Coronary artery (tissue), 2 donors: ENCODE results near the gene ZNF821.

ENCODE experiments used
- DNase-seq: peaks from one replicate; pipeline ENCODE4 v3.0.0-alpha.2; 2017; ENCODE audit warnings: low spot score
- H3K27ac ChIP-seq, 2 donors: fragments of 200-600 bp; sonication (generic); one replicate each; pipeline ENCODE4 v1.5.1; 2016 to 2019
- H3K4me3 ChIP-seq: fragments of 200-600 bp; sonication (generic); 2 replicates; pipeline ENCODE4 v1.5.1; 2016; ENCODE audit warnings: mild to moderate bottlenecking, moderate library complexity
- TF ChIP-seq, protein P1 (sequence below): fragments of 200-600 bp; sonication (generic); IDR thresholded peaks from one replicate; pipeline ENCODE4 v1.5.1; 2019; ENCODE audit warnings: antibody characterized with exemption

The ZNF821 gene

DNA sequence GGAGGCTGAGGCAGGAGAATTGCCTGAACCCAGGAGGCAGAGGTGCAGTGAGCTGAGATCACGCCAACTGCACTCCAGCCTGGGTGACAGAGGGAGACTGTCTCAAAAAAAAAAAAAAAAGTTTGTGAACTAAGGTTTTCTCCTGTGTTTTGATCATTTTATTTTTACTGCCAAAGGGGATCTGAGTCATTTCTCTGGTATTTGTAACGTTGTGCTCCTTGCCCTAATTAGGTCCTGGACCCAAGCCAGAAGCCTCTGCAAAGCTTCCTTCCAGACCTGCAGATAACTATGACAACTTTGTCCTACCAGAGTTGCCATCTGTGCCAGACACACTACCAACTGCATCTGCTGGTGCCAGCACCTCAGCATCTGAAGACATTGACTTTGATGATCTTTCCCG is 43.4 kb upstream of the ZNF821 start:
- no peak for DNase-seq
- peak overlapping the region; percentile 44 to 82 for H3K27ac ChIP-seq
- peak overlapping the region; percentile 3 for H3K4me3 ChIP-seq
- TF ChIP-seq, protein P1, sequence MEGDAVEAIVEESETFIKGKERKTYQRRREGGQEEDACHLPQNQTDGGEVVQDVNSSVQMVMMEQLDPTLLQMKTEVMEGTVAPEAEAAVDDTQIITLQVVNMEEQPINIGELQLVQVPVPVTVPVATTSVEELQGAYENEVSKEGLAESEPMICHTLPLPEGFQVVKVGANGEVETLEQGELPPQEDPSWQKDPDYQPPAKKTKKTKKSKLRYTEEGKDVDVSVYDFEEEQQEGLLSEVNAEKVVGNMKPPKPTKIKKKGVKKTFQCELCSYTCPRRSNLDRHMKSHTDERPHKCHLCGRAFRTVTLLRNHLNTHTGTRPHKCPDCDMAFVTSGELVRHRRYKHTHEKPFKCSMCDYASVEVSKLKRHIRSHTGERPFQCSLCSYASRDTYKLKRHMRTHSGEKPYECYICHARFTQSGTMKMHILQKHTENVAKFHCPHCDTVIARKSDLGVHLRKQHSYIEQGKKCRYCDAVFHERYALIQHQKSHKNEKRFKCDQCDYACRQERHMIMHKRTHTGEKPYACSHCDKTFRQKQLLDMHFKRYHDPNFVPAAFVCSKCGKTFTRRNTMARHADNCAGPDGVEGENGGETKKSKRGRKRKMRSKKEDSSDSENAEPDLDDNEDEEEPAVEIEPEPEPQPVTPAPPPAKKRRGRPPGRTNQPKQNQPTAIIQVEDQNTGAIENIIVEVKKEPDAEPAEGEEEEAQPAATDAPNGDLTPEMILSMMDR = no peak

DNA sequence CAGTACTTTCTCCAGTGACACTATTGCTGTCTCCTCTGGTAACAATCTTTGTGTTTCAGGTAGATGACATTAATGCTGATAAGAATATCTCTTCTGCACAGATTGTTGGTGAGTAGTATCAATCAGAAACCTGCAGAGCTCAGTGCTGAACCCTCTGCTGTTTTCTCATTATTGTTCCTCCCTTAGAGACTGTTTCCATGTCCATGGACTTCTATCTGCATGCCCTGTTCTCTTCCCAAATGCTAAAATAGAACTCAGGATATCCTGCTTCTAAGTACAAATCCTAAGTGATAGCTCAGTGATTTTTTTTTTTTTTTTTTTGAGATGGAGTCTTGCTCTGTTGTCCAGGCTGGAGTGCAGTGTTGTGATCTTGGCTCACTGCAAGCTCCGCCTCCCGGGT is 40.7 kb upstream of the ZNF821 start:
- Histone ChIP-seq H3K4me3 (no peak overlapping the region), H3K27ac (peak overlapping the region in 1 of 2 donors; percentile 26)
- TF ChIP-seq, protein P1 = no peak
- DNase-seq = no peak

DNA sequence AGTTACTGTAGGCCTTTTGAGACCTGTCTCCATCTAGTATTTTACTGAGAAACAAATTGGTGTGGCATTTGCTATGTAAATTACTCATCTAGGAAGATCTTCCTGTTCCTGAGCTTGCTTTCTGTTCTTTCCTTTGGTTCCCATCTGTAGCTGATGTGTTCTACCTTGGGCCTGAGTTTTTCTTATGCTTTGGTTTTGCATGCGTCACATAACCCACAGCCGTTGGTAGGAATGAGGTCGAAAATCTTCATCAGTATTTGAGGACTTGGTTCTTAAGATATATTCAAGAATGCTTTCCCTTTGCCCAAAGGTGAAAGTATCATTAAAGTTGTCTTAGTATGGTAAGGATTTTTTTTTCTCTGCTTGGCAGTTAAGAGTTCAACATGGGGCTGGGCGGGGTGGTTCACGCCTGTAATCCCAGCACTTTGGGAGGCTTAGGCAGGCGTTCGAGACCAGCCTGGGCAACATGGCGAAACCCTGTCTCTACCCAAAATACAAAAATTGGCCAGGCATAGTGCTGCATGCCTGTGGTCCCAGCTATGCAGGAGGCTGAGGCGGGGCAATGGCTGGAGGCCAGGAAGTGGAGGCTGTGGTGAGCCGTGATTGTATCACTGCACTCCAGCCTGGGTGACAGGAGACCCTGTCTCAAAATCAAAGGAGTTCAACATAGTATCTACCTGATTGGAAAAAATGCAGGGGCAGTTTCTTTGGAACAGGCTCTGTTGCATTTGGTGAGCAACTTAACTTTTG is 40.1 kb upstream of the ZNF821 start:
- TF ChIP-seq, protein P1 = no peak
- H3K4me3 ChIP-seq = no peak overlapping the region
- peak overlapping the region in 1 of 2 donors; percentile 26 for H3K27ac ChIP-seq
- no peak for DNase-seq

DNA sequence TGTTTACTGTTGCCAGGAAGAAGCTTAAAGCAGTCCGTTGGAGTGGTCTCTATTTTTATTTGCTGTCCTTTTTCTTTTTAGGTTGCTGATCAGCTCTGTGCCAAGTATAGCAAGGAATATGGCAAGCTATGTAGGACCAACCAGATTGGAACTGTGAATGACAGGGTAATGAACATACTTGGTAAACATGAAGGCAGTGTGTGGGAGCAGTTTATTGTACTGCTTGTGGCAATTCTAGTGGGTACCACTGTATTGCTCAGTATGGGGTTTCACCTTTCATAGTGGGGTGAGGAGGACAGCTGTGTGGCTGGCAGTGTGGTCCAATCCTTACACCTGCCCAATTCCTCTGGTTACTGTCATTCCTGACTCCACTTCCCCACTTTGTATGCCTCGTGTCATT is 36.7 kb upstream of the ZNF821 start:
- TF ChIP-seq, protein P1 = no peak
- no peak for DNase-seq
- no peak overlapping the region for H3K27ac ChIP-seq
- H3K4me3 ChIP-seq = no peak overlapping the region

DNA sequence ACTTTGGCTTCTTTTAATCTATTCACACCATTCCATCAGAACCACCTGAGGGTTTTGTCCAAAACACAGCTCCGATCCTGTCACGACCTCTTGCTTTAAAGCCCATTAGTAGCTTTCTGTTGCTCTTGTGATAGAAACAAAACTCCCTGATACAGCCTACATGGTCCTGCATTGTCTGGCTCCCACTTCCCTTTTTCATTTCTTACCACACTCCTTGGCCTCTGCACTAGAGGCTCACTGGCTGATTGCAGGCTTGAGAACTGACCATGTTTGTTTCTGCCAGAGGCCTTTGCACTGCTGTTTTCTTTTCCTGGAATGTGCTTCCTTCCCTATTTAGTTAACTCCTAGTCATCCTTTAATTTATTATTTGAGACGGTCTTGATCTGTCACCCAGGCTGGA is 35.1 kb upstream of the ZNF821 start:
- no peak for DNase-seq
- Histone ChIP-seq H3K27ac (no peak overlapping the region), H3K4me3 (no peak overlapping the region)
- TF ChIP-seq, protein P1 = no peak

DNA sequence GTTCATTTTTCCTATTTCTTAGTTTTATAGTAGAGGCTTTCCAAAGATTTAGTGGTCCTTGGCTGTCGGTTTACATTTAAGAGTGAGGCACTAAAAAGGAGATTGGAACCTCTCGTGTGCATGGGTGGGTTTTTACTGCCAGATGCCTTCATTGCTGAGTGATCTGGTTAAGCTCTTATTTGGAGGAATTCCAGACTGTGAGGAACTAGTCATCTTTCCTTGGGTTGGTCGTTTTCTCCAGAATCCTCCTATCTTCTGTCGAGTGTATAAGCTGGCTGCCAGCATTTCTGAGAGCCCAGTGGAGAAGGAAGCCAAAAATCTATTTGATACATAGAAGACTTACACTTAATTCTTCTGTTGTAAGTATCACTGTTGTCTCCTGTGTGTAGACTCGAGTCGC is 33.9 kb upstream of the ZNF821 start:
- no peak overlapping the region for H3K27ac ChIP-seq
- no peak overlapping the region for H3K4me3 ChIP-seq
- TF ChIP-seq, protein P1 = no peak
- no peak for DNase-seq

DNA sequence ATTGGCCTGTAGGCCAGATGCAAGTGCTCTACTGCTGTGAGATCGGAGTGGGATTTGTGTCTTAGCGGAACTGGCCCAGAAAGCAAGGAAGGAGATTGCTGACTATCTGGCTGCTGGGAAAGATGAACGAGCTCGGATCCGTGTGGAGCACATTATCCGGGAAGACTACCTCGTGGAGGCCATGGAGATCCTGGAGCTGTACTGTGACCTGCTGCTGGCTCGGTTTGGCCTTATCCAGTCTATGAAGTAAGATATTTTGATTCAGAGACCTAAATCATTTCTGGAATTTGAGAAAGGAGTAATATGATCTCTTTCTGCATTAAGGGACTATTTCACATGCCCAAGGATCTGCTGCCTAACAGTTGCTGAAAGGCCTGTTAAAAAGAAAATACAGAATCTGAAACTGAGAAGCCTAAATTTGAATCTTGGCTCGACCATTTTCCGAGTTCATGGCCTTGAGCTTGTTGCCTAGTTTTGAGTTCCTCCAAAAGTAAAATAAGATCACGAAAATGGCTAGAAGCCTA is 32.5 kb upstream of the ZNF821 start:
- Histone ChIP-seq H3K27ac (peak overlapping the region in 1 of 2 donors; percentile 42), H3K4me3 (no peak overlapping the region)
- DNase-seq = no peak
- TF ChIP-seq, protein P1 = no peak
